ENCODE data around the gene DENND10.
"Not testable (repeated sequence)": the region's sequence is repeated elsewhere in the genome, so short reads cannot be mapped to it uniquely, and the experiment has no call there.

The DENND10 gene

GRCh38 chr10:119100434-119101238 is 3.3 kb upstream of the DENND10 start:
- no peak for DNase-seq

- DNase-seq = no peak
Observed at GRCh38 chr10:119101366-119102098, 2.4 kb upstream of the DENND10 start.

GRCh38 chr10:119103241-119103902 is 541 bp upstream of the DENND10 start:
- DNase-seq = no peak

GRCh38 chr10:119104654-119105015 is 722 bp downstream of the DENND10 start:
- DNase-seq = no peak

- DNase-seq = no peak
Observed at GRCh38 chr10:119105155-119105554, 1.2 kb downstream of the DENND10 start.

GRCh38 chr10:119105899-119106298 is 2.0 kb downstream of the DENND10 start:
- not testable (repeated sequence) for DNase-seq

- DNase-seq = not testable (repeated sequence)
Observed at GRCh38 chr10:119107106-119107505, 3.2 kb downstream of the DENND10 start.

- not testable (repeated sequence) for DNase-seq
Observed at GRCh38 chr10:119107771-119108170, 3.9 kb downstream of the DENND10 start.

GRCh38 chr10:119112056-119112455 is 8.1 kb downstream of the DENND10 start:
- DNase-seq = no peak

GRCh38 chr10:119113751-119114732 is 10.1 kb downstream of the DENND10 start:
- DNase-seq = no peak

GRCh38 chr10:119115926-119116325 is 12.0 kb downstream of the DENND10 start:
- no peak for DNase-seq

- no peak for DNase-seq
Observed at GRCh38 chr10:119116326-119116951, 12.5 kb downstream of the DENND10 start.

- DNase-seq = no peak
Observed at GRCh38 chr10:119118231-119118630, 14.3 kb downstream of the DENND10 start.

- DNase-seq = no peak
Observed at GRCh38 chr10:119119400-119119799, 15.5 kb downstream of the DENND10 start.

- DNase-seq = no peak
Observed at GRCh38 chr10:119120413-119120867, 16.5 kb downstream of the DENND10 start.

- no peak for DNase-seq
Observed at GRCh38 chr10:119120875-119121274, 17.0 kb downstream of the DENND10 start.

- no peak for DNase-seq
Observed at GRCh38 chr10:119125942-119126341, 22.0 kb downstream of the DENND10 start.

- no peak for DNase-seq
Observed at GRCh38 chr10:119129721-119130120, 25.8 kb downstream of the DENND10 start.

GRCh38 chr10:119131512-119132240 is 27.8 kb downstream of the DENND10 start:
- DNase-seq = no peak

GRCh38 chr10:119132521-119133345 is 28.8 kb downstream of the DENND10 start:
- no peak for DNase-seq
